Cardiac fibroblast (primary cell): ENCODE results near the gene TNF.
"Not testable (repeated sequence)": the region's sequence is repeated elsewhere in the genome, so short reads cannot be mapped to it uniquely, and the experiment has no call there.

ENCODE experiments used
- DNase-seq, 2 donors: peaks; one replicate each; pipeline versions ENCODE4 v3.0.0 to v3.0.0-alpha.2; 2010; ENCODE audit warnings: low read depth in 2 of 2
- H3K4me3 ChIP-seq, 2 donors: replicated peaks in 1 of 2; 1 replicate in 1 of 2; 2 replicates in 1 of 2; pipeline ENCODE4 v1.5.1; 2011; ENCODE audit warnings: low read depth in 2 of 2, low read length in 2 of 2, mild to moderate bottlenecking in 2 of 2, moderate library complexity in 1 of 2
- TF ChIP-seq, protein P1 (sequence below): IDR thresholded peaks from one replicate; pipeline ENCODE4 v1.5.1; 2011; ENCODE audit warnings: low read depth, mild to moderate bottlenecking, low read length, inconsistent platforms

The TNF gene

DNA sequence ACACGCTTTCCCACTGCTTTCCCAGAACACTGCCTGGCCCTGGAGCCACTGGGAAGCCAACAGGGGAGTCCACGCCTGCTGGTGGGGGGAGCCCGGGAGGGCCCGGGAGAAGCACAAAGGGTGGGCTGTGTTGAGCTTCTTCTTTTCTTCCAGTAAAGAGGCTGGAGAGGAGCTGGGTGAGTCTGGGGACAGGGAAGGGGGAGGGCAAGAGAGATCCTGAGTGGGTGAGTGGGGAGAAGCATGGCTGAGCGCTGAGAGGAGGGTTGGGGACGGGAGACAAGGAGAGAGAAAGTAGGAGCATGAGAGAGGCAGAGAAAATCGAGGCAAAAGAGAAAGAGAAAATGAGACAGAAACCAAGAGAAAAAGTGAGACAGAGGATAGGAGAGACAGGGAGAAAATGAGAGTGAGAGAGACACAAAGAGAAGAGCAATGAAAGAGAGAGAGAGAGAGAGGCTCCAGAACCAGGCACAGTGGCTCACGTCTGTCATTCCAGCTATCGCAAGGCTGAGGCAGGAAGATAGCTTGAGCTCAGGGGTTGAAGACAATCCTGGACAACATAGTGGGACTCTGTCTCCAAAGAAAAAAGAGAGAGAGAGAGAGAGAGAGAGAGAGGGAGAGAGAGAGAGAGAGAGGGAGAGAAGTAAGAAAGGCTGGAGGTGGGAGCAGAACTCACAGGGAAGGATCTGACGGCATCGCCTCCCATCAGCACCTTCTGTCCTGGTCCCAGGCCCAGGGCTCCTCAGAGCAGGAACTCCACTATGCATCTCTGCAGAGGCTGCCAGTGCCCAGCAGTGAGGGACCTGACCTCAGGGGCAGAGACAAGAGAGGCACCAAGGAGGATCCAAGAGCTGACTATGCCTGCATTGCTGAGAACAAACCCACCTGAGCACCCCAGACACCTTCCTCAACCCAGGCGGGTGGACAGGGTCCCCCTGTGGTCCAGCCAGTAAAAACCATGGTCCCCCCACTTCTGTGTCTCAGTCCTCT, 12.7 kb downstream of the TNF start:
- H3K4me3 ChIP-seq: no peak overlapping the region
- DNase-seq: no peak
- TF ChIP-seq, protein P1, sequence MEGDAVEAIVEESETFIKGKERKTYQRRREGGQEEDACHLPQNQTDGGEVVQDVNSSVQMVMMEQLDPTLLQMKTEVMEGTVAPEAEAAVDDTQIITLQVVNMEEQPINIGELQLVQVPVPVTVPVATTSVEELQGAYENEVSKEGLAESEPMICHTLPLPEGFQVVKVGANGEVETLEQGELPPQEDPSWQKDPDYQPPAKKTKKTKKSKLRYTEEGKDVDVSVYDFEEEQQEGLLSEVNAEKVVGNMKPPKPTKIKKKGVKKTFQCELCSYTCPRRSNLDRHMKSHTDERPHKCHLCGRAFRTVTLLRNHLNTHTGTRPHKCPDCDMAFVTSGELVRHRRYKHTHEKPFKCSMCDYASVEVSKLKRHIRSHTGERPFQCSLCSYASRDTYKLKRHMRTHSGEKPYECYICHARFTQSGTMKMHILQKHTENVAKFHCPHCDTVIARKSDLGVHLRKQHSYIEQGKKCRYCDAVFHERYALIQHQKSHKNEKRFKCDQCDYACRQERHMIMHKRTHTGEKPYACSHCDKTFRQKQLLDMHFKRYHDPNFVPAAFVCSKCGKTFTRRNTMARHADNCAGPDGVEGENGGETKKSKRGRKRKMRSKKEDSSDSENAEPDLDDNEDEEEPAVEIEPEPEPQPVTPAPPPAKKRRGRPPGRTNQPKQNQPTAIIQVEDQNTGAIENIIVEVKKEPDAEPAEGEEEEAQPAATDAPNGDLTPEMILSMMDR: no peak

DNA sequence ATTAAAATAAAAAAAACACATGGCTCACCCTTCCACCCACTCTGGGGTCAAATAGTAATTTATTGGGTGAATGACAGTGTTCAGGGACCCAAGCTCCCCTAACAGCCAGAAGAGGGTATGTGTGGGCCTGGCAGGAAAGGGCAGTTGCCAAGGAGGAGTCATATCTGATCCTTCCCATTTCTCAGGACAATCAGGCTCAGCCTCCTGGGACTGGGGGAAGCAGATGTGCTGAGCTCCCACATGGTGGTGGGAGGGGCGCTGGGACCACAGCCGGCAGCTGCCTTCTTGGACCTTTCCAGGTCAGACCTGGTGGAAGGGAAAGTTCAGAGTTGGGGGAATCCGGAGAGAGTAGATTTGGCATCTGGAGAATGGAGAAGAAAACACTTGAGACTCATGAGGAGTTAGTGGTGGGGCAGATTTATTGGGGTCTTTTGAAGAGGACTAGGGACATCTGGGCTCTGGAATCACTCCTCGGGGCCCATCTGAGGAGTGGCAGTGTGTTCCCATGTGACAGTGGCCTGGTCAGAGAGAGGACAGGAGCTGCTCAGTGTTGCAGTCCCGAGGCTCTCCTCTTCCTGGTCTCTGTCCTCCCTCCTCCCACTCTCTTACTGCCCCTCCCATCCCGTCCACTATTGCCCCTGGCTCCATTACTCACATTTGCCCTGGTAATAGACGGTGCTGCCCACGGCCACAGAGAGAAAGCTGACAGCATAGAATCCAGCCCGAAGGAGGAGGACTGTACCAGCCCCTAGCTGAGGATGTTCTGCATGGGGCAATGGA, 13.7 kb downstream of the TNF start:
- TF ChIP-seq, protein P1: no peak
- DNase-seq: no peak
- no peak overlapping the region for H3K4me3 ChIP-seq

DNA sequence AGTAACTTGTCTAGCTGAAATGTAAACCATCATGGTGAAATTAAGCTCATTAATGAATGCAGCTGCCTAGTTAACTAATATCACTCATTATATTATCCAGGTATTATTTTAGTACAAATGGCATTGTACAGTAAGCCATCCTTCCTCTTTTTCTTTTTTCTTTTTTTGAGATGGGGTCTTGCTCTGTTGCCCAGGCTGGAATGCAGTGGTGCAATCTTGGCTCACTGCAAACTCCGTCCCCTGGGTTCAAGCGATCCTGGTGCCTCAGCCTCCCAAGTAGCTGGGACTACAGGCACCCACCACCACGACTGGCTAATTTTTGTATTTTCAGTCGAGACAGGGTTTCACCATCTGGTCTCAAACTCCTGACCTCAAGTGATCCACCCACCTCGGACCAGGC, 15.3 kb downstream of the TNF start:
- DNase-seq, H3K4me3 ChIP-seq: not testable (repeated sequence)

DNA sequence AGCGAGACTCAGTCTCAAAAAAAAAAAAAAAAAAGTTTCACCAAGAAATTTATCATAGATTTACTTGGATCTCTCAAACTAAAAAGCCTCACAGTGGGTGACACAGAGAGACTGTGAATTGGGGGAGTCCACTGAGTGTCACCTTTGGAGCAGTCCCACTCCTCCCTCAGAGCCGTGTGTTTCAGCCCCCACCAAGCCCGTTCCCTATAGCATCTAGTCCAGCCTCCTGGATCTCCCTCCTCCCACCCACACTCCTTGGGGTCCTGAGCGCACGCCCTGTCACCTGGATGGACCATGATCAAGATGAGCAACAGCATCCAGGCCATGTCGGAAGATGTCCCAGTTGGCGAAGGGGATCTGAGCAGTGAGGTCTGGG, 17.0 kb downstream of the TNF start:
- H3K4me3 ChIP-seq: no peak overlapping the region

DNA sequence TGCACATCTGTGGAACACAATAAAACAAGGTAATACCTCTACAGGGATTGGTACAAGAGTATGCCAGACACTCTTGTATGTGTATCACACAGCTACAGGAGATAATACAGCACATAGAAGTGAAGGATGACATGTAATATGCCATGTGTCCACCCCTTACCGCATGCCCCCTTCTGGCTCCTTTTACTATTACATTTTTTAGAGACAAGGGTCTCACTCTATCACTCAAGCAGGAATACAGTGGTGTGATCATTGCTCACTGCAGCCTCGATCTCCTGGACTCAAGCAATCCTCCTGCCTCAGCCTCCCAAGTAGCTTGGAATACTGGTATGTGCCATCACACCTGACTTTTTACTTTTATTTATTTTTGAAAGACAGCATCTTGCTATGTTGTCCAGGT, 21.6 kb downstream of the TNF start:
- no peak overlapping the region for H3K4me3 ChIP-seq
- DNase-seq: peak; percentile 48 to 54
- TF ChIP-seq, protein P1: peak; percentile 41

More for the DNA sequence above, 17.0 kb downstream of the TNF start:
- no peak for DNase-seq
- TF ChIP-seq, protein P1: no peak

DNA sequence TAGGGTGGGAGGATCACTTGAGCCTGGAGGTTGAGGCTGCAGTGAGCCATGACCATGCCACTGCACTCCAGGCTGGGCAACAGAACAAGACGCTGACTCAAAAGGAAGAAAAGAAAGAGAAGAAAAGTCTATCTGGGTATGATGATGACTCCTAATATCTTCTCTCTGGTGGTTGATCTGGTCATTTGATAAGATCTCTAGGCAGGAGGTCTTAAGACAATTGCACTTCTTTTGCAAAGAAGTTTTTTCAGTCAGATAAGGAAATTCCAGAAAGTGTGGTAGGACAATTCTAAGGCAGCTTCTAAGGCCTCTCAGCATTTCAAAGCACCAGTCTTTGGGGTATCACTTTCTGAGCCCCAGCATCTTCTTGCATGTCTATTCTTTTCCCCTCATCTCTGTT, 32.0 kb downstream of the TNF start:
- TF ChIP-seq, protein P1: no peak
- DNase-seq: no peak
- no peak overlapping the region for H3K4me3 ChIP-seq
